Liver (tissue), 9 donors: ENCODE data around the gene PIWIL1. TPM values are rescaled to one million over a fixed set of nuclear protein-coding genes. Genes with fewer than 3 reads are reported as not detected.

Experiments
- DNase-seq: peaks from one replicate; pipeline ENCODE4 v3.0.0-alpha.2; 2017; ENCODE audit warnings: low spot score
- H3K27ac ChIP-seq, 2 donors: one replicate each; pipeline ENCODE4 v1.7.0; 2013; ENCODE audit warnings: inconsistent platforms in 2 of 2, low read length in 2 of 2, control low read depth in 1 of 2, low read depth in 1 of 2, mild to moderate bottlenecking in 1 of 2
- H3K27me3 ChIP-seq, 4 donors: one replicate each; pipeline versions ENCODE4 v1.6.1 to v1.7.0; 2013; ENCODE audit warnings: low read length in 3 of 4, inconsistent platforms in 1 of 4, mild to moderate bottlenecking in 1 of 4, moderate library complexity in 1 of 4; ENCODE audit not compliant: control insufficient read depth in 4 of 4, insufficient read depth in 4 of 4
- H3K36me3 ChIP-seq, 4 donors: one replicate each; pipeline versions ENCODE4 v1.6.1 to v1.7.0; 2013; ENCODE audit warnings: low read length in 3 of 4, mild to moderate bottlenecking in 3 of 4, low read depth in 1 of 4, moderate library complexity in 1 of 4; ENCODE audit not compliant: control insufficient read depth in 4 of 4, insufficient read depth in 3 of 4
- H3K4me1 ChIP-seq, 4 donors: one replicate each; pipeline versions ENCODE4 v1.6.1 to v1.7.0; 2013; ENCODE audit warnings: low read length in 3 of 4, mild to moderate bottlenecking in 3 of 4, moderate library complexity in 1 of 4; ENCODE audit not compliant: control insufficient read depth in 4 of 4, insufficient read depth in 4 of 4
- H3K4me3 ChIP-seq, 3 donors: one replicate each; pipeline versions ENCODE4 v1.6.1 to v1.7.0; 2013; ENCODE audit warnings: low read length in 3 of 3, control low read depth in 1 of 3, low read depth in 1 of 3, mild to moderate bottlenecking in 1 of 3
- H3K9ac ChIP-seq, 2 donors: one replicate each; pipeline ENCODE4 v1.7.0; 2013; ENCODE audit warnings: low read length in 2 of 2, mild to moderate bottlenecking in 2 of 2, moderate library complexity in 2 of 2, control low read depth in 1 of 2, low read depth in 1 of 2
- H3K9me3 ChIP-seq, 4 donors: one replicate each; pipeline versions ENCODE4 v1.6.1 to v1.7.0; 2013; ENCODE audit warnings: low read length in 3 of 4; ENCODE audit not compliant: control insufficient read depth in 4 of 4
- ATF3 ChIP-seq: IDR thresholded peaks from 2 replicates; pipeline ENCODE4 v1.6.1; 2016; ENCODE audit warnings: antibody characterized with exemption
- CTCF ChIP-seq: fragments of 150-350 bp; IDR thresholded peaks from 2 replicates; pipeline ENCODE4 v1.5.1; 2017; ENCODE audit warnings: improper control_type of control experiment, low read depth, low read length; ENCODE audit not compliant: missing input control
- EGR1 ChIP-seq, 2 donors: IDR thresholded peaks; 2 replicates each; pipeline ENCODE4 v1.6.1; 2016 to 2018; ENCODE audit warnings: antibody characterized with exemption in 2 of 2, low read depth in 2 of 2
- FOXA1 ChIP-seq: IDR thresholded peaks from 2 replicates; pipeline ENCODE4 v1.6.1; 2016; ENCODE audit warnings: antibody characterized with exemption
- FOXA2 ChIP-seq: IDR thresholded peaks from 2 replicates; pipeline ENCODE4 v1.6.1; 2016; ENCODE audit warnings: antibody characterized with exemption
- GABPA ChIP-seq, 2 donors: IDR thresholded peaks in 1 of 2; conservative IDR thresholded peaks in 1 of 2; 2 replicates each; pipeline ENCODE4 v1.6.1; 2016; ENCODE audit warnings: antibody characterized with exemption in 2 of 2, mild to moderate bottlenecking in 1 of 2, moderate library complexity in 1 of 2
- HNF4A ChIP-seq, 2 donors: conservative IDR thresholded peaks; 2 replicates each; pipeline ENCODE4 v1.6.1; 2016; ENCODE audit warnings: antibody characterized with exemption in 2 of 2, mild to moderate bottlenecking in 2 of 2
- HNF4G ChIP-seq: IDR thresholded peaks from 2 replicates; pipeline ENCODE4 v1.6.1; 2016; ENCODE audit warnings: antibody characterized with exemption
- JUND ChIP-seq, 2 donors: IDR thresholded peaks; 2 replicates each; pipeline ENCODE4 v1.6.1; 2016; ENCODE audit warnings: antibody characterized with exemption in 2 of 2
- MAX ChIP-seq: IDR thresholded peaks from 2 replicates; pipeline ENCODE4 v1.6.1; 2016; ENCODE audit warnings: antibody characterized with exemption
- NR2F2 ChIP-seq: IDR thresholded peaks from 2 replicates; pipeline ENCODE4 v1.6.1; 2016; ENCODE audit warnings: antibody characterized with exemption
- RAD21 ChIP-seq, 2 donors: IDR thresholded peaks; 2 replicates each; pipeline ENCODE4 v1.6.1; 2016; ENCODE audit warnings: antibody characterized with exemption in 2 of 2, mild to moderate bottlenecking in 2 of 2
- REST ChIP-seq: IDR thresholded peaks from 2 replicates; pipeline ENCODE4 v1.6.1; 2016; ENCODE audit warnings: antibody characterized with exemption, mild to moderate bottlenecking
- RXRA ChIP-seq, 2 donors: IDR thresholded peaks; 2 replicates each; pipeline ENCODE4 v1.6.1; 2017 to 2018; ENCODE audit warnings: antibody characterized with exemption in 2 of 2, mild to moderate bottlenecking in 1 of 2
- SP1 ChIP-seq: IDR thresholded peaks from 2 replicates; pipeline ENCODE4 v1.6.1; 2018; ENCODE audit warnings: antibody characterized with exemption, mild to moderate bottlenecking
- TAF1 ChIP-seq: conservative IDR thresholded peaks from 2 replicates; pipeline ENCODE4 v1.6.1; 2016; ENCODE audit warnings: antibody characterized with exemption, mild to moderate bottlenecking
- YY1 ChIP-seq: IDR thresholded peaks from 2 replicates; pipeline ENCODE4 v1.6.1; 2016; ENCODE audit warnings: antibody characterized with exemption, mild to moderate bottlenecking
- ZBTB33 ChIP-seq: IDR thresholded peaks from 2 replicates; pipeline ENCODE4 v1.6.1; 2016; ENCODE audit warnings: antibody characterized with exemption
- WGBS: extraction: QIAGEN DNeasy Blood & Tissue Kit; methylation state at CpG from one replicate; pipeline ENCODE4 v1.1.7; 2013; 5-methylcytosine and 5-hydroxymethylcytosine counted together
- polyA plus RNA-seq, 2 donors: library from polyadenylated mRNA; stranded (reverse) in 1 of 2; unstranded in 1 of 2; fragments of 200-250 nt in 1 of 2; fragments of >200 nt in 1 of 2; fragmentation: Nextera tagmentation in 1 of 2; extraction: Ambion mirVana in 1 of 2; gene quantifications; one replicate each; pipeline versions ENCODE4 v1.2.1 to v1.2.3, GENCODE V29; 2013 to 2015
- total RNA-seq, 2 donors: library from RNA; depleted of rRNA; stranded (reverse); fragments of >200 nt; gene quantifications; one replicate each; pipeline ENCODE4 v1.2.3, GENCODE V29; 2014
- donor health status: healthy.
- donor health status: healthy.
- donor health status: healthy.
- donor health status: healthy.
- donor health status: healthy.

The PIWIL1 gene
- total and polyA plus RNA-seq, 4 donors, result 0.01 TPM; not detected in 3

GRCh38 chr12:130330685-130331084 lies 7.0 kb upstream of the PIWIL1 start:
- Histone ChIP-seq H3K9ac (no peak overlapping the region), H3K27ac (no peak overlapping the region), H3K9me3 (no peaks in the 10 kb centered on the region), H3K36me3 (no peaks in the 10 kb centered on the region), H3K4me1 (no peaks in the 10 kb centered on the region), H3K4me3 (no peak overlapping the region), H3K27me3 (peaks cover 0 to 9% (median 3%) of the 10 kb centered on the region in 4 donors)
- TF ChIP-seq FOXA2 (no peak), JUND (IDR thresholded peaks at IDR 0.05) (no peak), RXRA (IDR thresholded peaks at IDR 0.05) (no peak), HNF4G (no peak), MAX (no peak), ATF3 (no peak), HNF4A (conservative IDR thresholded peaks at IDR 0.05) (no peak), EGR1 (IDR thresholded peaks at IDR 0.05; ENCODE audit: low read depth in 2 of 2) (no peak), YY1 (no peak), RAD21 (IDR thresholded peaks at IDR 0.05) (no peak), SP1 (no peak), FOXA1 (no peak), REST (no peak), GABPA (IDR thresholded peaks at IDR 0.05 in 1 of 2, conservative IDR thresholded peaks at IDR 0.05 in 1 of 2) (no peak), NR2F2 (no peak), TAF1 (no peak), ZBTB33 (no peak), CTCF (no peak)
- 77% methylated on average over 9 of the region's 9 CpGs for WGBS
- no peak for DNase-seq

GRCh38 chr12:130331146-130331545 lies 6.5 kb upstream of the PIWIL1 start:
- no peak for DNase-seq
- Histone ChIP-seq H3K9me3 (no peaks in the 10 kb centered on the region), H3K4me3 (no peak overlapping the region), H3K9ac (no peak overlapping the region), H3K27ac (no peak overlapping the region), H3K36me3 (no peaks in the 10 kb centered on the region), H3K27me3 (peaks cover 0 to 9% (median 3%) of the 10 kb centered on the region in 4 donors), H3K4me1 (no peaks in the 10 kb centered on the region)
- 80% methylated on average over 14 of the region's 14 CpGs for WGBS
- TF ChIP-seq FOXA1 (no peak), EGR1 (IDR thresholded peaks at IDR 0.05; ENCODE audit: low read depth in 2 of 2) (no peak), ATF3 (no peak), FOXA2 (no peak), HNF4A (conservative IDR thresholded peaks at IDR 0.05) (no peak), TAF1 (no peak), SP1 (no peak), GABPA (IDR thresholded peaks at IDR 0.05 in 1 of 2, conservative IDR thresholded peaks at IDR 0.05 in 1 of 2) (no peak), JUND (IDR thresholded peaks at IDR 0.05) (no peak), RXRA (IDR thresholded peaks at IDR 0.05) (no peak), MAX (no peak), YY1 (no peak), REST (no peak), RAD21 (IDR thresholded peaks at IDR 0.05) (no peak)
